Activated T-cell treated with anti-CD3 and anti-CD28 coated beads, Interleukin-2, amount 50 U/mL, for 48 hours (primary cell): ENCODE results near the gene BIRC3.
A peak's percentile ranks its signal among the peaks of the same experiment; 100 is the strongest.
"Not testable (repeated sequence)": the region's sequence is repeated elsewhere in the genome, so short reads cannot be mapped to it uniquely, and the experiment has no call there.

Source experiments
- DNase-seq, 2 experiments: peaks; one replicate each; pipeline ENCODE4 v3.0.0-alpha.2; 2020

BIRC3 gene

GRCh38 chr11:102296757-102297156 is 20.5 kb upstream of the BIRC3 start:
- DNase-seq, result not testable (repeated sequence)

- DNase-seq, result not testable (repeated sequence)
Measured at GRCh38 chr11:102300837-102301236, 16.4 kb upstream of the BIRC3 start.

DNA sequence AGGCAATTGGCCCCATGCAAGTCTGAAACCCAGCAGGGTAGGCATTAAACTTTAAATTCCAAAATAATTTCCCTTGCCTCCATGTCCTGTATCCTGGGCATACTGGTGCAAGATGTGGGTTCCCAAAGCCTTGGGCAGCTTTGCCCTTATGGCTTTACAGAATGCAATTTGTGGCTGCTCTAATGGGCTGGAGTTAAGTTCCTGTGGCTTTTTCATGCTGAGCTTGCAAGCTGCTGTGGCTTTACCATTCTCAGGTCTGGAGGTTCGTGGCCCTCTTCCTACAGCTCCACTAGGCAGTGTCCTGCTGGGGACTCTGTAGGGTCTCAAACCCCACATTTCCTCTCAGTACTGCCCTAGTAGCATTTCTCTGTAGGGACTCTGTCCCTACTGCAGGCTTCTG is 15.0 kb upstream of the BIRC3 start:
- no peak for DNase-seq

GRCh38 chr11:102304686-102305085 is 12.6 kb upstream of the BIRC3 start:
- no peak for DNase-seq

GRCh38 chr11:102305352-102306047 is 11.8 kb upstream of the BIRC3 start:
- no peak for DNase-seq

- DNase-seq, result no peak
Measured at GRCh38 chr11:102306048-102306597, 11.2 kb upstream of the BIRC3 start.

- no peak for DNase-seq
Measured at GRCh38 chr11:102306817-102307726, 10.2 kb upstream of the BIRC3 start.

DNA sequence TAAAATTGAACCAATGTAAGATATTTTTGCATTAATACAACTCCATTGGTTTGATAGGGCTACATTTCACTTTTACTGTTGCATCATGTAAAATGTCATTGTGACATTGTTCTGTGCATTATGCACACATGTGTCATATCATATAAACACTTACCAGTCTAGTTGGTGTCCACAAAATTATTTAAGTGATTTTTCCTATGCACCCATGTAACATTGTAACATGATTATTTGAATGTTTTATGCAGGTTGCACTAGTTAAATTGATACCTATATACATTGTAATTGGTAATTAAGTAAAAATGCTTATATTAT is 9.6 kb upstream of the BIRC3 start:
- DNase-seq, result no peak

DNA sequence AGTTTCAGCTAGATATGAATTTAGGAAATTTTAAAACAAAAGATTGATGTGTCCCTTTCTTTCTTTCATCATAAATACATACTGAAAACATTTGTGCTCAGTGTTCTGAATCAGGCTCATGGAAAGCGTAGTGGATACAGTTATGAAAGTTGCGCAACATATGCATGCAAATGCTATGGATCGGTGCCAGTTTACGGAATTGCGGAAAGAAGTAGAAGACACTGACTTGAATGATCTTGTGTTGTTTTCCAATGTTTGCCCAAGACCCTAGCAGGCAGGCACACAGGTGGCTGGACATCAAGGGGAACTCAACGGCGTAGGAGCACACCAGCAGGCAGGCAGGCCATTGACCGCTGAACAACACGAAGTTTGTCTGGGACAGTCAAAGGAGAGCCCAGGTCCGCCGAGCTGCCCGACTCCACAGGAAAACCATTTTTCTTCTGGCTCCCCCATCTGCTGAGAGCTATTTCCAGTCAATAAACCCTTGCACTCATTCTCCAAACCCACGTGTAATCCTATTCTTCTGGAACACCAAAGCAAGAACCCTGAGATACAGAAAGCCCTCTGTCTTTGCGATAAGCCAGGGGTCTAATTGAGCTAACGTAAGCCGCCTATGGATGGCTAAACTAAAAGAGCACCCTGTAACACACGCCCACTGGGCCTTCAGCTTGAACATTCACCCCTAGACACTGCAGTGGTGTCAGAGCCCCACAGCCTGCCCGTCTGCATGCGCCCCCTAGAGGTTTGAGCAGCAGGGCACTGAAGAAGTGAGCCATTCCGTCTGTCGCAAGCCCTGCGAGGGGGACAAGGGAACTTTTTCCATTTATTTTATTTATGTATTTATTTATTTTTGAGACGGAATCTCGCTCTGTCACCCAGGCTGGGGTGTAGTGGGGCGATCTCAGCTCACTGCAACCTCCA is 7.4 kb upstream of the BIRC3 start:
- DNase-seq, result peak in 1 of 2 experiments; percentile 46

- no peak for DNase-seq
Measured at GRCh38 chr11:102312667-102313066, 4.6 kb upstream of the BIRC3 start.

DNA sequence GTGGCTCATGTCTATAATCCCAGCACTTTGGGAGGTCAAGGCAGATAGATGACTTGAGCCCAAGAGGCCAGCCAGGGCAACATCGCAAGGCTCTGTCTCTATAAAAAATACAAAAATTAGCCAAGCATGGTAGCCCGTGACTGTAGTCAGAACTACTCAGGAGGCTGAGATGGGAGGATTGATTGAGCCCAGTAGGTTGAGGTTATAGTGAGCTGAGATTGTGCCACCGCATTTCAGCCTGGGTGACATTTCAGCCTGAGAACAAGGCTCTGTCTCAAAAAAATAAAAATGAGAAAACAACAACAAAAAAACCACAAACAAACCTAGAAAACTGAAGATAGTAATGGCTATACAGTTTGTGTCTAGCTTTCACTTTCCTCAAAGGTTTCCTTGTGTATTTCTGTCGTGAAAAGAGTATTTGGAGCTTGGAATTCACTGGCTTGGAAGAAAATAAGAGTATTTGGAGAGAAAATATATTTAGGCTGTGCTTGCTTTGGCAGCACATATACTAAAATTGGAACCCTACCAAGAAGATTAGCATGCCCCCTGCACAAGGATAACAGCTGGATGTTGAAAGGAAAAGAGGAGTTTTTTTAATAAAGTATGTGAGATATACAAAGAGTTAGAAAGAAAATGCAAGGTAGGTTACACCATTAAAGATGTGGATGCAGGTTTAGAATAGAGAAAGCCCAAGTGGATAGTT is 3.9 kb upstream of the BIRC3 start:
- no peak for DNase-seq

DNA sequence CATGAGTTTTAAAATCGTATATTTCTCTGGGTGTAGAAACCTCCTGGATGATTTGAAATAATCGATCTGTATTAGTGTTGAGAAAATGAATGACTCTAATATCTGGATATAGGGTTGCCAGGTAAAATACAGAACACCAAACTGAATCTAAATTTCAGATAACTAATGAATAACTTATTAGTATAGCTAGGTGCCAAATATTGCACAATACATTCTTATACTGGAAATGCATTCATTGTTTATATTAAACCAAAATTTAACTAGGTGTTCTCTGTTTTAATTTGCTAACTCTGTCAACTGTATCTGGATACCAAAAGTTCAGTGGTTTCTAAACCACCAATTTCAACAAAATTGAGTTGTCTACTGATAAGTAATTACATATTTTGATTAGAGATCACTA is 2.5 kb upstream of the BIRC3 start:
- DNase-seq, result no peak

GRCh38 chr11:102316346-102316904 is 859 bp upstream of the BIRC3 start:
- DNase-seq, result no peak

DNA sequence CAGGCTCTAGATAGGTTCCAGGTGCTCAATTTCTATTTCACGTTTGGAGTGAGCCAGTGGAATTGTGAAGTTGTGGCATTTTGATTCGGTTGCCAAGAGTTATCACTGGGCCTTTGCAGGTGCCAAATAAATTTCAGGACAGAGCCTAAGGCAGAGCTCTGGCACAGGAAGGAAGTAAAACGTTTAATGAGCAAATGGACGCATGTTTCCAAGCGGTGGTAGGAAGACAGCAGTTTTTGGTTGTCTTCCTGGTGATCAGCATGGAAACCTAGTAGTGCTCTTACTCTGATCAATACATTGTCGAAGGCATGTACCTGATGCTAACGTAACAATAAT is 452 bp downstream of the BIRC3 start:
- no peak for DNase-seq

- DNase-seq, result peak; percentile 66 to 73
Measured at GRCh38 chr11:102318469-102318868, 1.2 kb downstream of the BIRC3 start.

DNA sequence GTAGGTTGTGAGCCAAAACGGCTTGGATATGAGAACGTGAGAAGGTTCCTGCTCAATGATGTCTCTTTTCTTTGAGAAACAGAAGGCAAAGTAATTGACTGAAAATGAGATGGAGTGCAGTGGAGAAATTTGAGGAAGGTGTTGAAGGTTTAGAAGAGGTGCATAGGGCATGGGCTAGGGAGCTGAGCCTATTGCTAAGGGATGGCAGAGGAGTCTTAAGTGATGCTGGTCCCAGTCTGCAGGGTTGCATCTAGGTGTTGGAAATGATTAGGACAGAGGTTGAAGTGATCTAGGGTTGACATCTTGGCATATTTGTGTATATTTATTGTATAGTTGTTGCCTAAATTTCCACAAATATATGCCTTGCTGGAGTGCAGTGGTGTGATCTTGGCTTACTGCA is 2.3 kb downstream of the BIRC3 start:
- DNase-seq, result no peak

- no peak for DNase-seq
Measured at GRCh38 chr11:102320188-102320587, 2.9 kb downstream of the BIRC3 start.

- DNase-seq, result no peak
Measured at GRCh38 chr11:102320679-102321078, 3.4 kb downstream of the BIRC3 start.

DNA sequence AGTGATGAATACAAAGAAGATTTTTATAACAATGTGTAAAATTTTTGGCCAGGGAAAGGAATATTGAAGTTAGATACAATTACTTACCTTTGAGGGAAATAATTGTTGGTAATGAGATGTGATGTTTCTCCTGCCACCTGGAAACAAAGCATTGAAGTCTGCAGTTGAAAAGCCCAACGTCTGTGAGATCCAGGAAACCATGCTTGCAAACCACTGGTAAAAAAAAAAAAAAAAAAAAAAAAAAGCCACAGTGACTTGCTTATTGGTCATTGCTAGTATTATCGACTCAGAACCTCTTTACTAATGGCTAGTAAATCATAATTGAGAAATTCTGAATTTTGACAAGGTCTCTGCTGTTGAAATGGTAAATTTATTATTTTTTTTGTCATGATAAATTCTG is 5.3 kb downstream of the BIRC3 start:
- no peak for DNase-seq

GRCh38 chr11:102323542-102324251 is 6.4 kb downstream of the BIRC3 start:
- DNase-seq, result no peak

DNA sequence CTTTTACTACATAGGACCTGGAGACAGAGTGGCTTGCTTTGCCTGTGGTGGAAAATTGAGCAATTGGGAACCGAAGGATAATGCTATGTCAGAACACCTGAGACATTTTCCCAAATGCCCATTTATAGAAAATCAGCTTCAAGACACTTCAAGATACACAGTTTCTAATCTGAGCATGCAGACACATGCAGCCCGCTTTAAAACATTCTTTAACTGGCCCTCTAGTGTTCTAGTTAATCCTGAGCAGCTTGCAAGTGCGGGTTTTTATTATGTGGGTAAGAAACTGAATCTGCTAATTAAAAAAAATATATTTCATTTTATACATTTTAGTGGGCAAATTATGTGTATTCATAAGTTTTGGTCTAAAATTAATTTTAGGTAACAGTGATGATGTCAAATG is 7.8 kb downstream of the BIRC3 start:
- DNase-seq, result no peak
